Measurements from ENCODE around the gene ENDOU.

GRCh38 chr12:47736877-47737676 lies 11.8 kb upstream of the ENDOU start:
- TF ChIP-seq, protein P1, sequence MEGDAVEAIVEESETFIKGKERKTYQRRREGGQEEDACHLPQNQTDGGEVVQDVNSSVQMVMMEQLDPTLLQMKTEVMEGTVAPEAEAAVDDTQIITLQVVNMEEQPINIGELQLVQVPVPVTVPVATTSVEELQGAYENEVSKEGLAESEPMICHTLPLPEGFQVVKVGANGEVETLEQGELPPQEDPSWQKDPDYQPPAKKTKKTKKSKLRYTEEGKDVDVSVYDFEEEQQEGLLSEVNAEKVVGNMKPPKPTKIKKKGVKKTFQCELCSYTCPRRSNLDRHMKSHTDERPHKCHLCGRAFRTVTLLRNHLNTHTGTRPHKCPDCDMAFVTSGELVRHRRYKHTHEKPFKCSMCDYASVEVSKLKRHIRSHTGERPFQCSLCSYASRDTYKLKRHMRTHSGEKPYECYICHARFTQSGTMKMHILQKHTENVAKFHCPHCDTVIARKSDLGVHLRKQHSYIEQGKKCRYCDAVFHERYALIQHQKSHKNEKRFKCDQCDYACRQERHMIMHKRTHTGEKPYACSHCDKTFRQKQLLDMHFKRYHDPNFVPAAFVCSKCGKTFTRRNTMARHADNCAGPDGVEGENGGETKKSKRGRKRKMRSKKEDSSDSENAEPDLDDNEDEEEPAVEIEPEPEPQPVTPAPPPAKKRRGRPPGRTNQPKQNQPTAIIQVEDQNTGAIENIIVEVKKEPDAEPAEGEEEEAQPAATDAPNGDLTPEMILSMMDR (IDR thresholded peaks at IDR 0.05 in 8 of 11, conservative IDR thresholded peaks at IDR 0.05 in 3 of 11) = no peak
- no peak for TF ChIP-seq POLR2A (IDR thresholded peaks at IDR 0.05)
